Panc1 (cell line): ENCODE data around the gene GPR153. TPM values are rescaled to one million over a fixed set of nuclear protein-coding genes. Genes with fewer than 3 reads are reported as not detected.

Experiments
- ATAC-seq: fragments of 200-7000 bp; cut with Tn5 transposase; 2 replicates; pipeline ENCODE4 v1.9.1; 2020; ENCODE audit warnings: mild to moderate bottlenecking, moderate library complexity
- BruUV-seq: library from RNA; stranded (reverse); fragments of 400-500 nt; replicated peaks from 2 replicates; lab custom pipeline; 2021; lab: Mats Ljungman, UMichigan
- CTCF ChIA-PET: fragments of 300-600 bp; sonication (Branson Sonifier 250); formaldehyde crosslinking; loops from one replicate; lab custom pipeline; 2022; ENCODE audit warnings: antibody characterized with exemption; lab: Charles Lee
- POLR2A ChIA-PET: fragments of 300-600 bp; sonication (Branson Sonifier 250); formaldehyde crosslinking; loops from one replicate; lab custom pipeline; 2022; ENCODE audit warnings: antibody characterized with exemption; lab: Charles Lee
- DNase-seq: peaks from one replicate; pipeline ENCODE4 v3.0.0-alpha.2; 2010; ENCODE audit warnings: low read depth, low spot score
- H3K27ac ChIP-seq: 2 replicates; pipeline ENCODE4 v1.5.1; 2011; ENCODE audit warnings: mild to moderate bottlenecking, low read length, inconsistent platforms
- H3K27me3 ChIP-seq: fragments of 200-500 bp; sonication (Bioruptor generic); 2 replicates; pipeline ENCODE4 v1.6.0; 2014; ENCODE audit warnings: low read length, inconsistent platforms; ENCODE audit not compliant: control insufficient read depth, insufficient read depth
- H3K36me3 ChIP-seq: fragments of 200-500 bp; sonication (Bioruptor generic); 2 replicates; pipeline ENCODE4 v1.5.1; 2014; ENCODE audit warnings: inconsistent platforms, mild to moderate bottlenecking, low read length, moderate library complexity; ENCODE audit not compliant: control insufficient read depth, insufficient read depth
- H3K4me1 ChIP-seq: 2 replicates; pipeline ENCODE4 v1.5.1; 2011; ENCODE audit warnings: inconsistent platforms, mild to moderate bottlenecking, low read length, moderate library complexity; ENCODE audit not compliant: control insufficient read depth, insufficient read depth
- H3K4me3 ChIP-seq, 2 experiments: 2 replicates each; pipeline ENCODE4 v1.5.1; 2011 to 2012; ENCODE audit warnings: low read depth in 2 of 2, low read length in 2 of 2, mild to moderate bottlenecking in 2 of 2, inconsistent platforms in 1 of 2, moderate library complexity in 1 of 2
- H3K9me3 ChIP-seq: fragments of 200-500 bp; sonication (Bioruptor generic); 2 replicates; pipeline ENCODE4 v1.5.1; 2014; ENCODE audit warnings: low read depth, mild to moderate bottlenecking, inconsistent platforms, low read length, moderate library complexity; ENCODE audit not compliant: control insufficient read depth, insufficient read depth
- CTCF ChIP-seq: fragments of 450-650 bp; IDR thresholded peaks from 2 replicates; pipeline ENCODE4 v1.5.1; 2017; ENCODE audit warnings: mild to moderate bottlenecking
- POLR2AphosphoS5 ChIP-seq: IDR thresholded peaks from 2 replicates; pipeline ENCODE4 v1.6.1; 2012; ENCODE audit warnings: mild to moderate bottlenecking, low read depth, low read length, moderate library complexity
- REST ChIP-seq, 2 experiments: IDR thresholded peaks; 2 replicates each; pipeline ENCODE4 v1.6.1; 2011 to 2012; ENCODE audit warnings: low read depth in 2 of 2, control low read depth in 1 of 2, low read length in 1 of 2, mild to moderate bottlenecking in 1 of 2, moderate library complexity in 1 of 2; ENCODE audit not compliant: insufficient read depth in 1 of 2
- SIN3A ChIP-seq: IDR thresholded peaks from 2 replicates; pipeline ENCODE4 v1.6.1; 2012; ENCODE audit warnings: low read depth, mild to moderate bottlenecking, low read length, moderate library complexity, borderline replicate concordance; ENCODE audit not compliant: insufficient read depth
- TCF7L2 ChIP-seq: IDR thresholded peaks from 2 replicates; pipeline ENCODE4 v1.6.1; 2011; ENCODE audit warnings: mild to moderate bottlenecking, low read depth, low read length, inconsistent platforms
- in situ Hi-C: cut with HindIII; loops from 2 replicates; pipeline ENCODE4 v1.10.0; 2016; ENCODE audit warnings: low sequenced_read_pairs, low pct_unique_long_range_greater_than_20kb
- intact Hi-C: fragments of 100-400 bp; cut with micrococcal nuclease; formaldehyde crosslinking; loops from one replicate; pipeline ENCODE4 v1.10.0; 2022; ENCODE audit not compliant: unreplicated experiment
- total RNA-seq: library from RNA; stranded (reverse); gene quantifications from one replicate; pipeline ENCODE4 v1.2.1, GENCODE V29; 2021; ENCODE audit not compliant: unreplicated experiment

Gene GPR153
- total RNA-seq, 1 experiment from 2014 or later: 5.5 TPM

- intact Hi-C loops (no loop called here), in situ Hi-C loops (no loop called here)
- POLR2A ChIA-PET: no interaction called here
- CTCF ChIA-PET: no interaction called here
- no peak overlapping the region for H3K4me3 ChIP-seq
- H3K9me3 ChIP-seq: no peaks in the 10 kb centered on the region
- TF ChIP-seq POLR2AphosphoS5 (no peak), CTCF (no peak), SIN3A (no peak), REST (IDR thresholded peaks at IDR 0.05; ENCODE audit: insufficient read depth in 1 of 2, low read depth in 2 of 2, low read length in 1 of 2) (no peak), TCF7L2 (no peak)
- H3K36me3 ChIP-seq: no peaks in the 10 kb centered on the region
- no peak for ATAC-seq
- peaks cover 5% of the 10 kb centered on the region for H3K4me1 ChIP-seq
- BruUV-seq: no TSS peak
- no peaks in the 10 kb centered on the region for H3K27me3 ChIP-seq
- no peak overlapping the region for H3K27ac ChIP-seq
- no peak for DNase-seq
Measured at GRCh38 chr1:6211731-6212130, 49.2 kb downstream of the GPR153 start.

GRCh38 chr1:6210591-6211355, 50.1 kb downstream of the GPR153 start:
- CTCF ChIA-PET: no interaction called here
- intact Hi-C loops: no loop called here
- no TSS peak for BruUV-seq

More at GRCh38 chr1:6210591-6211355, 50.1 kb downstream of the GPR153 start:
- POLR2A ChIA-PET: no interaction called here
- no peak overlapping the region for H3K27ac ChIP-seq
- no peak for DNase-seq
- no peak for ATAC-seq
- TF ChIP-seq SIN3A: no peak
- TF ChIP-seq TCF7L2: no peak
- no peak for TF ChIP-seq CTCF
- no peak for TF ChIP-seq POLR2AphosphoS5
- TF ChIP-seq REST (IDR thresholded peaks at IDR 0.05; ENCODE audit: insufficient read depth in 1 of 2, low read depth in 2 of 2, low read length in 1 of 2): no peak
- no peaks in the 10 kb centered on the region; the same call in 1 of the 2 replicates for H3K36me3 ChIP-seq
- H3K9me3 ChIP-seq: no peaks in the 10 kb centered on the region
- no peak overlapping the region for H3K4me3 ChIP-seq
- H3K4me1 ChIP-seq: peaks cover 5% of the 10 kb centered on the region
- in situ Hi-C loops: no loop called here
- no peaks in the 10 kb centered on the region for H3K27me3 ChIP-seq
